K562 (cell line): ENCODE data around the gene KRTAP1-1. TPM values are rescaled to one million over a fixed set of nuclear protein-coding genes. Genes with fewer than 3 reads are reported as not detected.

Source experiments
- ATAC-seq: fragments of 200-7000 bp; cut with Tn5 transposase; 3 replicates; pipeline ENCODE4 v1.9.1; 2020; ENCODE audit warnings: moderate library complexity
- BruUV-seq: library from RNA; stranded (reverse); fragments of 400-500 nt; replicated peaks from 2 replicates; lab custom pipeline; 2021; lab: Mats Ljungman, UMichigan
- CTCF ChIA-PET: fragments of 300-600 bp; formaldehyde crosslinking; extraction: SDS; loops from one replicate; lab custom pipeline; 2021; ENCODE audit warnings: low intra/inter-chr PET ratio; lab: Yijun Ruan, JAX
- POLR2A ChIA-PET: fragments of 300-600, 350-650 bp; sonication (Branson Sonifier 250); formaldehyde crosslinking; extraction: SDS; loops from one replicate; lab custom pipeline; 2021; ENCODE audit warnings: antibody characterized with exemption, inconsistent platforms; lab: Yijun Ruan, JAX
- DNase-seq, 4 experiments: peaks; one replicate each; pipeline versions ENCODE4 v3.0.0 to v3.0.0-alpha.2; 2011 to 2018; ENCODE audit warnings: low spot score in 3 of 4, mixed read lengths in 3 of 4; ENCODE audit errors: extremely low read depth in 1 of 4
- FAIRE-seq: peaks from 2 replicates; lab custom pipeline; 2011; peaks lifted over from hg19 to GRCh38; lab: Jason Lieb, UNC
- H2AFZ ChIP-seq: 2 replicates; pipeline ENCODE4 v1.6.0; 2011; ENCODE audit warnings: low read depth, low read length, control low read depth, inconsistent platforms
- H3K27ac ChIP-seq: fragments of 200-600 bp; 3 replicates; pipeline ENCODE4 v1.8.0; 2011; ENCODE audit warnings: low read depth, mild to moderate bottlenecking, control low read depth, inconsistent platforms, low read length, moderate library complexity, mixed read lengths; ENCODE audit errors: extremely low read depth
- H3K27me3 ChIP-seq, 2 experiments: fragments of 300-600 bp in 1 of 2; 2 replicates in 1 of 2; 3 replicates in 1 of 2; pipeline versions ENCODE4 v1.6.0 to v1.8.0; 2011; ENCODE audit warnings: inconsistent platforms in 2 of 2, low read length in 2 of 2, mild to moderate bottlenecking in 1 of 2, mixed read lengths in 1 of 2, moderate library complexity in 1 of 2; ENCODE audit not compliant: control insufficient read depth in 2 of 2, insufficient read depth in 2 of 2
- H3K36me3 ChIP-seq: fragments of 300-600 bp; 3 replicates; pipeline ENCODE4 v1.8.0; 2011; ENCODE audit warnings: mild to moderate bottlenecking, low read length, inconsistent platforms; ENCODE audit not compliant: control insufficient read depth, insufficient read depth
- H3K4me1 ChIP-seq, 2 experiments: fragments of 200-600 bp in 1 of 2; replicated peaks in 1 of 2; 2 replicates in 1 of 2; 3 replicates in 1 of 2; pipeline versions ENCODE4 v1.5.1 to v1.8.0; 2011; ENCODE audit warnings: inconsistent platforms in 2 of 2, low read length in 2 of 2, mild to moderate bottlenecking in 1 of 2, mixed read lengths in 1 of 2, moderate library complexity in 1 of 2; ENCODE audit not compliant: control insufficient read depth in 2 of 2, insufficient read depth in 2 of 2
- H3K4me2 ChIP-seq: 2 replicates; pipeline ENCODE4 v1.6.1; 2011; ENCODE audit warnings: low read length, control low read depth, inconsistent platforms, mixed read lengths; ENCODE audit not compliant: insufficient read depth
- H3K4me3 ChIP-seq: fragments of 200-600 bp; sonication (generic), shearing (Covaris generic); 2 replicates; pipeline ENCODE4 v1.5.1; 2016; ENCODE audit warnings: control low read depth, inconsistent platforms
- H3K79me2 ChIP-seq: fragments of 200-600 bp; 3 replicates; pipeline ENCODE4 v1.8.0; 2011; ENCODE audit warnings: low read length, inconsistent platforms; ENCODE audit not compliant: control insufficient read depth, insufficient read depth
- H3K9ac ChIP-seq, 2 experiments: 2 replicates each; pipeline versions ENCODE4 v1.6.0 to v1.6.1; 2011; ENCODE audit warnings: low read depth in 2 of 2, low read length in 2 of 2, control low read depth in 1 of 2, inconsistent platforms in 1 of 2, mild to moderate bottlenecking in 1 of 2, mixed read lengths in 1 of 2; ENCODE audit not compliant: insufficient read depth in 1 of 2
- H3K9me1 ChIP-seq: one replicate; pipeline ENCODE4 v1.6.0; 2011; ENCODE audit warnings: inconsistent platforms, mild to moderate bottlenecking, low read length, moderate library complexity; ENCODE audit not compliant: control insufficient read depth, insufficient read depth
- H3K9me3 ChIP-seq: replicated peaks from 2 replicates; pipeline ENCODE4 v1.5.1; 2011; ENCODE audit warnings: low read depth, low read length, inconsistent platforms; ENCODE audit not compliant: control insufficient read depth, insufficient read depth
- H4K20me1 ChIP-seq: replicated peaks from 2 replicates; pipeline ENCODE4 v1.6.1; 2011; ENCODE audit warnings: low read length, inconsistent platforms, mixed read lengths; ENCODE audit not compliant: control insufficient read depth, insufficient read depth
- CAMTA2 ChIP-seq: fragments of 250-450 bp; sonication (Bioruptor Pico); conservative IDR thresholded peaks from 2 replicates; pipeline ENCODE4 v1.5.1; 2022
- GTF2A2 ChIP-seq: IDR thresholded peaks from 2 replicates; pipeline ENCODE4 v1.6.1; 2016; ENCODE audit warnings: mild to moderate bottlenecking, missing genetic modification characterization, missing compliant biosample characterization
- ZKSCAN3 ChIP-seq: fragments of 250-450 bp; sonication (Bioruptor Pico); IDR thresholded peaks from 2 replicates; pipeline ENCODE4 v1.4.0; 2020
- ZNF384 ChIP-seq: IDR thresholded peaks from 2 replicates; pipeline ENCODE4 v1.6.1; 2012; ENCODE audit warnings: low read depth, low read length, improper control_type of control experiment
- ZNF431 ChIP-seq: sonication (generic); formaldehyde crosslinking; IDR thresholded peaks from 2 replicates; pipeline ENCODE4 v1.8.0; 2022; ENCODE audit warnings: mild to moderate bottlenecking, missing genetic modification reagents
- WGBS: fragments of 100-300 bp; shearing (Covaris generic); methylation state at CpG from one replicate; pipeline ENCODE4 v1.1.6; 2016; ENCODE audit warnings: low coverage, mixed read lengths; ENCODE audit not compliant: insufficient coverage; ENCODE audit errors: missing lambda C conversion rate; 5-methylcytosine and 5-hydroxymethylcytosine counted together
- in situ Hi-C: fragments of 300-500 bp; cut with MboI; formaldehyde crosslinking; loops from 4 replicates; pipeline ENCODE4 v1.15.0; 2018; ENCODE audit warnings: inconsistent platforms, mixed read lengths
- intact Hi-C: fragments of 100-400 bp; cut with micrococcal nuclease; formaldehyde crosslinking; loops from 2 replicates; pipeline ENCODE4 v1.14.2; 2022
- polyA plus RNA-seq, 8 experiments: library from polyadenylated mRNA; depleted of rRNA in 4 of 8; stranded (reverse) in 5 of 8; unstranded in 3 of 8; fragments of >200 nt; fragmentation: Nextera tagmentation in 2 of 8; fragmentation: Illumina TruSeq in 1 of 8; extraction: Ambion mirVana in 2 of 8; extraction: Trizol in 1 of 8; gene quantifications; 2 replicates each; pipeline versions ENCODE4 v1.2.1 to v1.2.3, GENCODE V29; 2011 to 2014; ENCODE audit warnings: inconsistent platforms in 1 of 8, missing spikeins in 1 of 8
- total RNA-seq, 7 experiments: library from RNA; depleted of rRNA in 6 of 7; stranded (reverse); fragments of >200 nt in 6 of 7; fragmentation: Illumina TruSeq in 2 of 7; extraction: Trizol in 2 of 7; gene quantifications; 2 replicates each; pipeline versions ENCODE4 v1.2.1 to v1.2.3, GENCODE V29; 2011 to 2021; ENCODE audit warnings: low replicate concordance in 1 of 7
- TF ChIP-seq, protein P1 (sequence below): fragments of 450-650 bp; IDR thresholded peaks from 2 replicates; pipeline ENCODE4 v1.6.1; 2018; ENCODE audit not compliant: partially characterized antibody

Gene KRTAP1-1
- total and polyA plus RNA-seq, 9 of the 15 experiments (the other 6 are each of a cell fraction or from before 2014, with no cell fraction given): not detected

DNA sequence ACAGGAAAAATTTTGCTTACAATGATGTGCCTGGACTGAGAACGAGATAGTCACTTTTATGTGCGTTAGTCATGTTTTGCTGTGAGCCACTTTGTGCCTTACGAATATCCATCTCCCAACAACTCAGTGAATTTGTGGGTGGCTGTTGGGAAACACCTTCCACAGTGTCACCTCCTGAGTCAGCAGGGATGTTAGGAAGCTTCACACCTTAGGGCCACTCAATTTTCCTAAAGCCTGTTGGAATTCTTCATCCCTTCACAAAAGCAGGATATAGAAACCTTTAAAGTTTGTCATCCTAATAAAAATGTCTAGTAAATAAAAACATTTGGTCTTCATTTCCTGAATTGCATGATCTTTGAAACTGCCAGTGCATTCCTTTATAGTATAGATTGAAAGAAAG lies 28.1 kb downstream of the KRTAP1-1 start:
- intact Hi-C loops: no loop called here
- 6% methylated on average over 3 of the region's 3 CpGs for WGBS
- DNase-seq (no peak), ATAC-seq (no peak), FAIRE-seq (no peak)
- in situ Hi-C loops: no loop called here
- no peak overlapping the region for H2AFZ ChIP-seq
- H3K4me2 ChIP-seq: no peak overlapping the region
- TF ChIP-seq, protein P1, sequence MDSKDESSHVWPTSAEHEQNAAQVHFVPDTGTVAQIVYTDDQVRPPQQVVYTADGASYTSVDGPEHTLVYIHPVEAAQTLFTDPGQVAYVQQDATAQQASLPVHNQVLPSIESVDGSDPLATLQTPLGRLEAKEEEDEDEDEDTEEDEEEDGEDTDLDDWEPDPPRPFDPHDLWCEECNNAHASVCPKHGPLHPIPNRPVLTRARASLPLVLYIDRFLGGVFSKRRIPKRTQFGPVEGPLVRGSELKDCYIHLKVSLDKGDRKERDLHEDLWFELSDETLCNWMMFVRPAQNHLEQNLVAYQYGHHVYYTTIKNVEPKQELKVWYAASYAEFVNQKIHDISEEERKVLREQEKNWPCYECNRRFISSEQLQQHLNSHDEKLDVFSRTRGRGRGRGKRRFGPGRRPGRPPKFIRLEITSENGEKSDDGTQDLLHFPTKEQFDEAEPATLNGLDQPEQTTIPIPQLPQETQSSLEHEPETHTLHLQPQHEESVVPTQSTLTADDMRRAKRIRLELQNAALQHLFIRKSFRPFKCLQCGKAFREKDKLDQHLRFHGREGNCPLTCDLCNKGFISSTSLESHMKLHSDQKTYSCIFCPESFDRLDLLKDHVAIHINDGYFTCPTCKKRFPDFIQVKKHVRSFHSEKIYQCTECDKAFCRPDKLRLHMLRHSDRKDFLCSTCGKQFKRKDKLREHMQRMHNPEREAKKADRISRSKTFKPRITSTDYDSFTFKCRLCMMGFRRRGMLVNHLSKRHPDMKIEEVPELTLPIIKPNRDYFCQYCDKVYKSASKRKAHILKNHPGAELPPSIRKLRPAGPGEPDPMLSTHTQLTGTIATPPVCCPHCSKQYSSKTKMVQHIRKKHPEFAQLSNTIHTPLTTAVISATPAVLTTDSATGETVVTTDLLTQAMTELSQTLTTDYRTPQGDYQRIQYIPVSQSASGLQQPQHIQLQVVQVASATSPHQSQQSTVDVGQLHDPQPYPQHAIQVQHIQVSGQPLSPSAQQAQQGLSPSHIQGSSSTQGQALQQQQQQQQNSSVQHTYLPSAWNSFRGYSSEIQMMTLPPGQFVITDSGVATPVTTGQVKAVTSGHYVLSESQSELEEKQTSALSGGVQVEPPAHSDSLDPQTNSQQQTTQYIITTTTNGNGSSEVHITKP: no peak
- no peak for TF ChIP-seq ZNF431 (CRISPR knock-in tag)
- no peak for TF ChIP-seq CAMTA2 (CRISPR knock-in tag)
- TF ChIP-seq ZNF384: no peak
- TF ChIP-seq ZKSCAN3 (CRISPR knock-in tag): no peak
- no peak for TF ChIP-seq GTF2A2 (tag)
- POLR2A ChIA-PET: no interaction called here
- H3K79me2 ChIP-seq: no peaks in the 10 kb centered on the region
- no TSS peak for BruUV-seq
- peaks cover 0 to 6% of the 10 kb centered on the region in 2 experiments; a peak in 3 of 5 replicates for H3K27me3 ChIP-seq
- H4K20me1 ChIP-seq: no peaks in the 10 kb centered on the region
- no peak overlapping the region for H3K9ac ChIP-seq
- no peaks in the 10 kb centered on the region for H3K36me3 ChIP-seq
- H3K9me3 ChIP-seq: no peaks in the 10 kb centered on the region
- H3K9me1 ChIP-seq: no peaks in the 10 kb centered on the region
- no peak overlapping the region for H3K27ac ChIP-seq
- CTCF ChIA-PET: no interaction called here
- no peaks in the 10 kb centered on the region for H3K4me1 ChIP-seq
- H3K4me3 ChIP-seq: no peak overlapping the region
